IMR-90 (cell line): ENCODE results near the gene DIP2A. TPM values are rescaled to one million over a fixed set of nuclear protein-coding genes. Genes with fewer than 3 reads are reported as not detected.

Source experiments
- ATAC-seq: fragments of 200-7000 bp; cut with Tn5 transposase; 2 replicates; pipeline ENCODE4 v1.9.1; 2020; ENCODE audit warnings: low read depth, mild to moderate bottlenecking, moderate library complexity
- BruUV-seq: library from RNA; stranded (reverse); fragments of 400-500 nt; replicated peaks from 2 replicates; lab custom pipeline; 2021; lab: Mats Ljungman, UMichigan
- CTCF ChIA-PET: fragments of 300-600 bp; formaldehyde crosslinking; extraction: SDS; loops from one replicate; lab custom pipeline; 2021; ENCODE audit warnings: antibody characterized with exemption; lab: Yijun Ruan, JAX
- POLR2A ChIA-PET: fragments of 300-600 bp; sonication (Branson Sonifier 250); formaldehyde crosslinking; loops from one replicate; lab custom pipeline; 2022; ENCODE audit warnings: antibody characterized with exemption; ENCODE audit not compliant: unreplicated experiment; lab: Charles Lee
- DNase-seq: peaks from one replicate; pipeline ENCODE4 v3.0.0; 2013
- H2AFZ ChIP-seq: replicated peaks from 2 replicates; pipeline ENCODE3; 2013; ENCODE audit warnings: low read length, mild to moderate bottlenecking; ENCODE audit not compliant: poor library complexity
- H2AK5ac ChIP-seq: 2 replicates; pipeline ENCODE4 v1.6.1; 2013; ENCODE audit warnings: low read depth, low read length, inconsistent platforms
- H2AK9ac ChIP-seq: replicated peaks from 2 replicates; pipeline ENCODE3; 2013; ENCODE audit warnings: mild to moderate bottlenecking, low read depth, low read length, moderate library complexity; ENCODE audit not compliant: poor library complexity
- H2BK120ac ChIP-seq: 2 replicates; pipeline ENCODE4 v1.6.1; 2013; ENCODE audit warnings: low read depth, low read length, inconsistent platforms
- H2BK15ac ChIP-seq: 3 replicates; pipeline ENCODE4 v1.6.1; 2013; ENCODE audit warnings: low read depth, low read length, inconsistent platforms
- H2BK20ac ChIP-seq: 2 replicates; pipeline ENCODE4 v1.6.1; 2013; ENCODE audit warnings: low read depth, mild to moderate bottlenecking, inconsistent platforms, low read length, moderate library complexity
- H2BK5ac ChIP-seq: 2 replicates; pipeline ENCODE4 v1.6.1; 2013; ENCODE audit warnings: mild to moderate bottlenecking, low read depth, low read length, inconsistent platforms; ENCODE audit not compliant: poor library complexity, severe bottlenecking
- H3K14ac ChIP-seq: replicated peaks from 2 replicates; pipeline ENCODE4 v1.6.1; 2013; ENCODE audit warnings: low read depth, low read length, inconsistent platforms
- H3K18ac ChIP-seq: 2 replicates; pipeline ENCODE4 v1.6.1; 2013; ENCODE audit warnings: low read depth, low read length, control low read depth
- H3K23ac ChIP-seq: 2 replicates; pipeline ENCODE4 v1.6.1; 2013; ENCODE audit warnings: low read depth, low read length, inconsistent platforms
- H3K27ac ChIP-seq: 2 replicates; pipeline ENCODE4 v1.5.1; 2013; ENCODE audit warnings: mild to moderate bottlenecking, control low read depth, low read length; ENCODE audit not compliant: insufficient read depth
- H3K27me3 ChIP-seq: 2 replicates; pipeline ENCODE4 v1.6.1; 2013; ENCODE audit warnings: low read length; ENCODE audit not compliant: control insufficient read depth, insufficient read depth
- H3K36me3 ChIP-seq: 2 replicates; pipeline ENCODE4 v1.6.1; 2013; ENCODE audit warnings: low read length, mixed read lengths; ENCODE audit not compliant: control insufficient read depth, insufficient read depth
- H3K4ac ChIP-seq: 2 replicates; pipeline ENCODE4 v1.6.1; 2013; ENCODE audit warnings: low read depth, low read length, inconsistent platforms
- H3K4me1 ChIP-seq: 2 replicates; pipeline ENCODE4 v1.6.1; 2013; ENCODE audit warnings: low read length, mixed read lengths; ENCODE audit not compliant: control insufficient read depth, insufficient read depth
- H3K4me2 ChIP-seq: 2 replicates; pipeline ENCODE4 v1.6.1; 2013; ENCODE audit warnings: low read depth, mild to moderate bottlenecking, control low read depth, low read length, moderate library complexity
- H3K4me3 ChIP-seq: 2 replicates; pipeline ENCODE4 v1.5.1; 2013; ENCODE audit warnings: low read depth, mild to moderate bottlenecking, control low read depth, low read length, moderate library complexity; ENCODE audit not compliant: insufficient read depth
- H3K56ac ChIP-seq: 2 replicates; pipeline ENCODE4 v1.6.1; 2013; ENCODE audit warnings: low read length, inconsistent platforms; ENCODE audit not compliant: insufficient read depth; ENCODE audit errors: extremely low read depth
- H3K79me1 ChIP-seq, 2 experiments: 2 replicates each; pipeline ENCODE4 v1.6.1; 2013; ENCODE audit warnings: low read length in 2 of 2, inconsistent platforms in 1 of 2, low read depth in 1 of 2
- H3K9ac ChIP-seq: 2 replicates; pipeline ENCODE4 v1.6.1; 2013; ENCODE audit warnings: low read depth, low read length, control low read depth
- H3K9me1 ChIP-seq: 2 replicates; pipeline ENCODE4 v1.6.1; 2013; ENCODE audit warnings: low read length, inconsistent platforms; ENCODE audit not compliant: insufficient read depth
- H3K9me3 ChIP-seq: 2 replicates; pipeline ENCODE4 v1.6.1; 2013; ENCODE audit warnings: low read length; ENCODE audit not compliant: control insufficient read depth, insufficient read depth
- H4K20me1 ChIP-seq: 2 replicates; pipeline ENCODE4 v1.6.1; 2013; ENCODE audit warnings: low read length, inconsistent platforms; ENCODE audit not compliant: insufficient read depth
- H4K5ac ChIP-seq: 2 replicates; pipeline ENCODE4 v1.6.1; 2013; ENCODE audit warnings: mild to moderate bottlenecking, low read depth, low read length, control low read depth
- H4K8ac ChIP-seq, 2 experiments: 2 replicates each; pipeline ENCODE4 v1.6.1; 2013; ENCODE audit warnings: low read depth in 2 of 2, low read length in 2 of 2, control low read depth in 1 of 2, inconsistent platforms in 1 of 2
- H4K91ac ChIP-seq: 2 replicates; pipeline ENCODE4 v1.6.1; 2013; ENCODE audit warnings: low read depth, low read length, inconsistent platforms; ENCODE audit not compliant: insufficient read depth
- WGBS, 2 experiments: methylation state at CpG; one replicate each; pipeline versions ENCODE4 v1.1.5 to v1.1.7; 2013; ENCODE audit warnings: missing lambda C conversion rate in 2 of 2; ENCODE audit not compliant: insufficient read length in 1 of 2; ENCODE audit errors: extremely low coverage in 2 of 2; 5-methylcytosine and 5-hydroxymethylcytosine counted together
- dilution Hi-C: fragments of 300-500 bp; cut with HindIII; formaldehyde crosslinking; loops from one replicate; pipeline ENCODE4 v1.14.3; 2018; ENCODE audit warnings: low sequenced_read_pairs; ENCODE audit not compliant: unreplicated experiment
- in situ Hi-C: fragments of 300-500 bp; cut with MboI; formaldehyde crosslinking; loops from 3 replicates; pipeline ENCODE4 v1.14.3; 2019; ENCODE audit warnings: low sequenced_read_pairs, inconsistent platforms, mixed read lengths
- intact Hi-C: fragments of 100-400 bp; cut with micrococcal nuclease; formaldehyde crosslinking; loops from 2 replicates; pipeline ENCODE4 v1.10.0; 2022
- polyA plus RNA-seq, 3 experiments: library from polyadenylated mRNA; depleted of rRNA; stranded (reverse); fragments of >200 nt; gene quantifications; 2 replicates each; pipeline ENCODE4 v1.2.3, GENCODE V29; 2012; ENCODE audit warnings: low replicate concordance in 1 of 3
- total RNA-seq: library from RNA; depleted of rRNA; stranded (reverse); fragments of >200 nt; gene quantifications from 2 replicates; pipeline ENCODE4 v1.2.3, GENCODE V29; 2012
- TF ChIP-seq, protein P1 (sequence below): fragments of 150-350 bp; IDR thresholded peaks from 2 replicates; pipeline ENCODE4 v1.6.1; 2016; ENCODE audit warnings: low read depth, mild to moderate bottlenecking, low read length, moderate library complexity, borderline replicate concordance
- TF ChIP-seq, protein P2 (sequence below): conservative IDR thresholded peaks from 2 replicates; pipeline ENCODE4 v1.5.1; 2012; ENCODE audit warnings: mild to moderate bottlenecking, low read depth, low read length, improper control_type of control experiment

Gene DIP2A
- total and polyA plus RNA-seq, 2 of the 4 experiments (the other 2 are of a cell fraction): 17.9 to 24.3 TPM

- ATAC-seq (no peak), DNase-seq (no peak)
- no peak overlapping the region for H2AFZ ChIP-seq
- H2BK5ac ChIP-seq: no peak overlapping the region
- no peak overlapping the region for H3K4me2 ChIP-seq
- H2BK15ac ChIP-seq: no peak overlapping the region
- no peaks in the 10 kb centered on the region for H4K20me1 ChIP-seq
- H4K5ac ChIP-seq: no peak overlapping the region
- H3K4ac ChIP-seq: no peak overlapping the region
- TF ChIP-seq, protein P1, sequence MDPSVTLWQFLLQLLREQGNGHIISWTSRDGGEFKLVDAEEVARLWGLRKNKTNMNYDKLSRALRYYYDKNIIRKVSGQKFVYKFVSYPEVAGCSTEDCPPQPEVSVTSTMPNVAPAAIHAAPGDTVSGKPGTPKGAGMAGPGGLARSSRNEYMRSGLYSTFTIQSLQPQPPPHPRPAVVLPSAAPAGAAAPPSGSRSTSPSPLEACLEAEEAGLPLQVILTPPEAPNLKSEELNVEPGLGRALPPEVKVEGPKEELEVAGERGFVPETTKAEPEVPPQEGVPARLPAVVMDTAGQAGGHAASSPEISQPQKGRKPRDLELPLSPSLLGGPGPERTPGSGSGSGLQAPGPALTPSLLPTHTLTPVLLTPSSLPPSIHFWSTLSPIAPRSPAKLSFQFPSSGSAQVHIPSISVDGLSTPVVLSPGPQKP: no peak
- TF ChIP-seq, protein P2, sequence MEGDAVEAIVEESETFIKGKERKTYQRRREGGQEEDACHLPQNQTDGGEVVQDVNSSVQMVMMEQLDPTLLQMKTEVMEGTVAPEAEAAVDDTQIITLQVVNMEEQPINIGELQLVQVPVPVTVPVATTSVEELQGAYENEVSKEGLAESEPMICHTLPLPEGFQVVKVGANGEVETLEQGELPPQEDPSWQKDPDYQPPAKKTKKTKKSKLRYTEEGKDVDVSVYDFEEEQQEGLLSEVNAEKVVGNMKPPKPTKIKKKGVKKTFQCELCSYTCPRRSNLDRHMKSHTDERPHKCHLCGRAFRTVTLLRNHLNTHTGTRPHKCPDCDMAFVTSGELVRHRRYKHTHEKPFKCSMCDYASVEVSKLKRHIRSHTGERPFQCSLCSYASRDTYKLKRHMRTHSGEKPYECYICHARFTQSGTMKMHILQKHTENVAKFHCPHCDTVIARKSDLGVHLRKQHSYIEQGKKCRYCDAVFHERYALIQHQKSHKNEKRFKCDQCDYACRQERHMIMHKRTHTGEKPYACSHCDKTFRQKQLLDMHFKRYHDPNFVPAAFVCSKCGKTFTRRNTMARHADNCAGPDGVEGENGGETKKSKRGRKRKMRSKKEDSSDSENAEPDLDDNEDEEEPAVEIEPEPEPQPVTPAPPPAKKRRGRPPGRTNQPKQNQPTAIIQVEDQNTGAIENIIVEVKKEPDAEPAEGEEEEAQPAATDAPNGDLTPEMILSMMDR: no peak
- no peak overlapping the region for H2BK20ac ChIP-seq
- no peaks in the 10 kb centered on the region for H3K27me3 ChIP-seq
- H3K27ac ChIP-seq: no peak overlapping the region
- intact Hi-C loops: no loop called here
- peaks cover 0 to 5% of the 10 kb centered on the region in 2 experiments; a peak in 1 of 4 replicates for H3K79me1 ChIP-seq
- no peak overlapping the region for H3K23ac ChIP-seq
- H3K56ac ChIP-seq: no peak overlapping the region
- no peak overlapping the region for H4K91ac ChIP-seq
- ChIA-PET CTCF (no interaction called here), POLR2A (no interaction called here)
- no peak overlapping the region for H3K18ac ChIP-seq
- H3K9me1 ChIP-seq: peaks cover 8% of the 10 kb centered on the region; the same call in 1 of the 2 replicates
- no peaks in the 10 kb centered on the region for H3K4me1 ChIP-seq
- dilution Hi-C loops: no loop called here
- no peak overlapping the region for H3K14ac ChIP-seq
- WGBS, 2 experiments: 75% methylated on average over 2 of the region's 8 CpGs; no CpG with 5 or more reads in 1 of the 2 experiments
- H2AK9ac ChIP-seq: no peak overlapping the region
- no peak overlapping the region for H3K9ac ChIP-seq
- H3K9me3 ChIP-seq: no peaks in the 10 kb centered on the region
- no peak overlapping the region for H2AK5ac ChIP-seq
- no TSS peak for BruUV-seq
- H4K8ac ChIP-seq: no peak overlapping the region
- in situ Hi-C loops: no loop called here
- peaks cover 62% of the 10 kb centered on the region for H3K36me3 ChIP-seq
- no peak overlapping the region for H2BK120ac ChIP-seq
- H3K4me3 ChIP-seq: no peak overlapping the region
Observed at GRCh38 chr21:46542588-46543124, 84.0 kb downstream of the DIP2A start.
